HEK293 (cell line): ENCODE data around the gene ACTN4.
A peak's percentile ranks its signal among the peaks of the same experiment; 100 is the strongest.

Experiments
- GLIS1 ChIP-seq: fragments of 450-650 bp; formaldehyde crosslinking; IDR thresholded peaks from 2 replicates; pipeline ENCODE4 v1.5.1; 2016; ENCODE audit warnings: missing biosample characterization, missing genetic modification characterization
- REPIN1 ChIP-seq: fragments of 450-650 bp; formaldehyde crosslinking; IDR thresholded peaks from 2 replicates; pipeline ENCODE4 v1.5.1; 2017; ENCODE audit warnings: missing biosample characterization, missing genetic modification characterization, low read depth
- TCF7L2 ChIP-seq: IDR thresholded peaks from 2 replicates; pipeline ENCODE4 v1.6.1; 2011; ENCODE audit warnings: low read depth, mild to moderate bottlenecking, inconsistent platforms, low read length, moderate library complexity, borderline replicate concordance
- YY1 ChIP-seq: fragments of 450-650 bp; formaldehyde crosslinking; IDR thresholded peaks from 2 replicates; pipeline ENCODE4 v1.5.1; 2018; ENCODE audit warnings: missing biosample characterization, missing genetic modification characterization
- ZBTB1 ChIP-seq: fragments of 450-650 bp; formaldehyde crosslinking; IDR thresholded peaks from 2 replicates; pipeline ENCODE4 v1.5.1; 2016; ENCODE audit warnings: missing biosample characterization, missing genetic modification characterization
- ZNF10 ChIP-seq: fragments of 450-650 bp; formaldehyde crosslinking; IDR thresholded peaks from 2 replicates; pipeline ENCODE4 v1.5.1; 2017; ENCODE audit warnings: missing biosample characterization, missing genetic modification characterization
- ZNF133 ChIP-seq: fragments of 450-650 bp; formaldehyde crosslinking; IDR thresholded peaks from 2 replicates; pipeline ENCODE4 v1.5.1; 2016; ENCODE audit warnings: missing biosample characterization, missing genetic modification characterization
- ZNF140 ChIP-seq: fragments of 450-650 bp; formaldehyde crosslinking; IDR thresholded peaks from 2 replicates; pipeline ENCODE4 v1.5.1; 2016; ENCODE audit warnings: missing biosample characterization, missing genetic modification characterization
- ZNF157 ChIP-seq: fragments of 450-650 bp; formaldehyde crosslinking; IDR thresholded peaks from 2 replicates; pipeline ENCODE4 v1.5.1; 2016; ENCODE audit warnings: missing biosample characterization, missing genetic modification characterization
- ZNF169 ChIP-seq: fragments of 450-650 bp; formaldehyde crosslinking; IDR thresholded peaks from 2 replicates; pipeline ENCODE4 v1.5.1; 2016; ENCODE audit warnings: missing biosample characterization, missing genetic modification characterization
- ZNF2 ChIP-seq: fragments of 450-650 bp; formaldehyde crosslinking; IDR thresholded peaks from 2 replicates; pipeline ENCODE4 v1.5.1; 2016; ENCODE audit warnings: missing biosample characterization, missing genetic modification characterization
- ZNF248 ChIP-seq: fragments of 450-650 bp; formaldehyde crosslinking; IDR thresholded peaks from 2 replicates; pipeline ENCODE4 v1.5.1; 2017; ENCODE audit warnings: missing biosample characterization, missing genetic modification characterization
- ZNF280C ChIP-seq: fragments of 450-650 bp; formaldehyde crosslinking; IDR thresholded peaks from 2 replicates; pipeline ENCODE4 v1.5.1; 2016; ENCODE audit warnings: missing biosample characterization, missing genetic modification characterization
- ZNF37A ChIP-seq: fragments of 450-650 bp; IDR thresholded peaks from 2 replicates; pipeline ENCODE4 v1.5.1; 2018; ENCODE audit warnings: missing biosample characterization, missing genetic modification characterization
- ZNF416 ChIP-seq: fragments of 450-650 bp; formaldehyde crosslinking; IDR thresholded peaks from 2 replicates; pipeline ENCODE4 v1.5.1; 2016; ENCODE audit warnings: missing biosample characterization, missing genetic modification characterization
- ZNF423 ChIP-seq: fragments of 450-650 bp; formaldehyde crosslinking; IDR thresholded peaks from 2 replicates; pipeline ENCODE4 v1.5.1; 2016; ENCODE audit warnings: missing biosample characterization, missing genetic modification characterization
- ZNF449 ChIP-seq: fragments of 450-650 bp; formaldehyde crosslinking; IDR thresholded peaks from 2 replicates; pipeline ENCODE4 v1.5.1; 2017; ENCODE audit warnings: missing biosample characterization, mild to moderate bottlenecking, missing genetic modification characterization, moderate library complexity
- ZNF585B ChIP-seq: fragments of 450-650 bp; formaldehyde crosslinking; IDR thresholded peaks from 2 replicates; pipeline ENCODE4 v1.5.1; 2016; ENCODE audit warnings: missing biosample characterization, missing genetic modification characterization
- ZNF621 ChIP-seq: fragments of 450-650 bp; formaldehyde crosslinking; IDR thresholded peaks from 2 replicates; pipeline ENCODE4 v1.5.1; 2017; ENCODE audit warnings: missing biosample characterization, missing genetic modification characterization
- ZNF639 ChIP-seq: fragments of 450-650 bp; formaldehyde crosslinking; IDR thresholded peaks from 2 replicates; pipeline ENCODE4 v1.5.1; 2016; ENCODE audit warnings: missing biosample characterization, missing genetic modification characterization
- ZNF660 ChIP-seq: fragments of 450-650 bp; IDR thresholded peaks from 2 replicates; pipeline ENCODE4 v1.5.1; 2018; ENCODE audit warnings: missing biosample characterization, mild to moderate bottlenecking, missing genetic modification characterization
- ZNF791 ChIP-seq: fragments of 450-650 bp; formaldehyde crosslinking; IDR thresholded peaks from 2 replicates; pipeline ENCODE4 v1.5.1; 2016; ENCODE audit warnings: missing biosample characterization, missing genetic modification characterization
- ZNF792 ChIP-seq: fragments of 450-650 bp; formaldehyde crosslinking; IDR thresholded peaks from 2 replicates; pipeline ENCODE4 v1.5.1; 2016; ENCODE audit warnings: missing biosample characterization, missing genetic modification characterization
- ZNF830 ChIP-seq: fragments of 450-650 bp; IDR thresholded peaks from 2 replicates; pipeline ENCODE4 v1.5.0; 2018; ENCODE audit warnings: missing biosample characterization, missing genetic modification characterization, low read depth, mild to moderate bottlenecking, moderate library complexity
- ZSCAN23 ChIP-seq: fragments of 450-650 bp; formaldehyde crosslinking; IDR thresholded peaks from 2 replicates; pipeline ENCODE4 v1.5.1; 2016; ENCODE audit warnings: missing biosample characterization, missing genetic modification characterization
- ZSCAN30 ChIP-seq: fragments of 450-650 bp; IDR thresholded peaks from 2 replicates; pipeline ENCODE4 v1.5.1; 2018; ENCODE audit warnings: missing biosample characterization, mild to moderate bottlenecking, missing genetic modification characterization, moderate library complexity
- ZSCAN5A ChIP-seq: fragments of 450-650 bp; formaldehyde crosslinking; IDR thresholded peaks from 2 replicates; pipeline ENCODE4 v1.5.1; 2016; ENCODE audit warnings: missing biosample characterization, missing genetic modification characterization
- ZXDB ChIP-seq: fragments of 450-650 bp; formaldehyde crosslinking; IDR thresholded peaks from 2 replicates; pipeline ENCODE4 v1.5.1; 2016; ENCODE audit warnings: missing biosample characterization, missing genetic modification characterization
- TF ChIP-seq, protein P1 (sequence below): fragments of 450-650 bp; formaldehyde crosslinking; IDR thresholded peaks from 2 replicates; pipeline ENCODE4 v1.5.1; 2016; ENCODE audit warnings: missing biosample characterization, missing genetic modification characterization
- TF ChIP-seq, protein P2 (sequence below): fragments of 450-650 bp; formaldehyde crosslinking; optimal IDR thresholded peaks from 2 replicates; pipeline ENCODE3; 2016; ENCODE audit warnings: missing biosample characterization, mild to moderate bottlenecking, missing genetic modification characterization

The ACTN4 gene

DNA sequence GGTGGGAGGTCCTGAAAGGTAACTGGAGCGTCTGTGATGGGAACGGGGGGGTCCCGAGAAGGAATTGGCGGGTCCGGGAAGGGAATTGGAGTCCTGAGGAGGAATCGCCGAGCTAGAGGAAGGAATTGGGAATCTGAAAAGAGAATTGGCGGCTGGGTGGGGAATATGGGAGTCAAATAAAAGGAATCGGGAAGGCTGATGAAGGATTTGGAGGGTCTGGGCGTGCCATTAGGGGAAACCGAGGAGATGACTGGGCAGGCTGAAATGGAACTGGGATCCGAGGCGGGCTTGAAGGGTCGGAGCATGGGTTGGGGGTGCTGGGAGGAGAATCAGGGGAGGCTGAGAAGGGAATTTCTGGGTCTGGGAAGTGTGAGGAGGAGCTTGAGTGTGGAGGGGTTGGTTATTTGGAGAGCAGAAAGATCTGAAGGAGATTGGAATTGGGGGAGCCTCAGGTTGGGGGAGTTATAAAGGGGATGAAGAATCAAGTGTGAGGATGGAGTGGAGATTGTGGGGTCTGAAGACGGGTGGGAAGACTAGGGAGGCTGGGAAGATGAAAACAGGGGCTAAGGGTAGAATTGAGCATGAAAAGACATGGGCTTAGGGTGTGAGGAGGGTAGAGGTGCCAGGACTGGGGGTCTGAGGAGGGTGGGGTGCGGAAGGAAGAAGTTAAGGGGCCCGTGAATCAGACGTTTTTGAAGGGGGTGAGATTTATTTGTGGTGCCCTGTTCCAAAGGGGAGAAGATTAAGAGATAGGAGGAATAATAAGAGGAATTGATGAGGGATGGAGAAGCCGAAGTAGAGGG, 718 bp downstream of the ACTN4 start (continued):
- TF ChIP-seq ZNF280C (tag by site-specific recombination) (no peak), ZNF449 (tag by site-specific recombination) (no peak), ZSCAN23 (tag by site-specific recombination) (0 out of 2 replicates have a peak, but pooled peaks have one; percentile 44), ZNF10 (tag by site-specific recombination) (no peak), ZNF792 (tag by site-specific recombination) (0 out of 2 replicates have a peak, but pooled peaks have one; percentile 9), ZNF585B (tag by site-specific recombination) (no peak), ZNF37A (tag by site-specific recombination) (no peak), ZBTB1 (tag by site-specific recombination) (no peak; the same call in 1 of the 2 replicates), ZSCAN30 (tag by site-specific recombination) (no peak), ZNF248 (tag by site-specific recombination) (no peak), ZNF660 (no peak), ZNF639 (tag by site-specific recombination) (peak; percentile 14; the same call in 1 of the 2 replicates), ZNF157 (no peak; the same call in 1 of the 2 replicates), YY1 (tag by site-specific recombination) (no peak), REPIN1 (tag by site-specific recombination) (no peak), ZNF169 (tag by site-specific recombination) (no peak), ZNF423 (tag by site-specific recombination) (no peak), ZNF133 (tag by site-specific recombination) (no peak), ZXDB (tag by site-specific recombination) (peak; percentile 24), ZNF830 (tag by site-specific recombination) (no peak), ZNF416 (no peak), TCF7L2 (no peak), ZNF791 (tag by site-specific recombination) (no peak), GLIS1 (tag by site-specific recombination) (no peak; the same call in 1 of the 2 replicates), ZNF621 (tag by site-specific recombination) (no peak), ZNF140 (no peak), ZNF2 (no peak; the same call in none of the 2 replicates), ZSCAN5A (tag by site-specific recombination) (no peak)
- TF ChIP-seq, protein P1, sequence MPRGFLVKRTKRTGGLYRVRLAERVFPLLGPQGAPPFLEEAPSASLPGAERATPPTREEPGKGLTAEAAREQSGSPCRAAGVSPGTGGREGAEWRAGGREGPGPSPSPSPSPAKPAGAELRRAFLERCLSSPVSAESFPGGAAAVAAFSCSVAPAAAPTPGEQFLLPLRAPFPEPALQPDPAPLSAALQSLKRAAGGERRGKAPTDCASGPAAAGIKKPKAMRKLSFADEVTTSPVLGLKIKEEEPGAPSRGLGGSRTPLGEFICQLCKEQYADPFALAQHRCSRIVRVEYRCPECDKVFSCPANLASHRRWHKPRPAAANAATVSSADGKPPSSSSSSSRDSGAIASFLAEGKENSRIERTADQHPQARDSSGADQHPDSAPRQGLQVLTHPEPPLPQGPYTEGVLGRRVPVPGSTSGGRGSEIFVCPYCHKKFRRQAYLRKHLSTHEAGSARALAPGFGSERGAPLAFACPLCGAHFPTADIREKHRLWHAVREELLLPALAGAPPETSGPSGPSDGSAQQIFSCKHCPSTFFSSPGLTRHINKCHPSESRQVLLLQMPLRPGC (tag by site-specific recombination) = 0 out of 2 replicates have a peak, but pooled peaks have one; percentile 11
- TF ChIP-seq, protein P2, sequence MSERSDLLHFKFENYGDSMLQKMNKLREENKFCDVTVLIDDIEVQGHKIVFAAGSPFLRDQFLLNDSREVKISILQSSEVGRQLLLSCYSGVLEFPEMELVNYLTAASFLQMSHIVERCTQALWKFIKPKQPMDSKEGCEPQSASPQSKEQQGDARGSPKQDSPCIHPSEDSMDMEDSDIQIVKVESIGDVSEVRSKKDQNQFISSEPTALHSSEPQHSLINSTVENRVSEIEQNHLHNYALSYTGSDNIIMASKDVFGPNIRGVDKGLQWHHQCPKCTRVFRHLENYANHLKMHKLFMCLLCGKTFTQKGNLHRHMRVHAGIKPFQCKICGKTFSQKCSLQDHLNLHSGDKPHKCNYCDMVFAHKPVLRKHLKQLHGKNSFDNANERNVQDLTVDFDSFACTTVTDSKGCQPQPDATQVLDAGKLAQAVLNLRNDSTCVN (tag by site-specific recombination) = no peak
